Measurements from ENCODE around the gene GADD45G. TPM values are rescaled to one million over a fixed set of nuclear protein-coding genes. Genes with fewer than 3 reads are reported as not detected.

The GADD45G gene
- total and polyA plus RNA-seq, 12 donors: 9.4 to 125 (median 21.2) TPM

GRCh38 chr9:89639367-89639795 is 34.6 kb downstream of the GADD45G start:
- TF ChIP-seq, protein P1, sequence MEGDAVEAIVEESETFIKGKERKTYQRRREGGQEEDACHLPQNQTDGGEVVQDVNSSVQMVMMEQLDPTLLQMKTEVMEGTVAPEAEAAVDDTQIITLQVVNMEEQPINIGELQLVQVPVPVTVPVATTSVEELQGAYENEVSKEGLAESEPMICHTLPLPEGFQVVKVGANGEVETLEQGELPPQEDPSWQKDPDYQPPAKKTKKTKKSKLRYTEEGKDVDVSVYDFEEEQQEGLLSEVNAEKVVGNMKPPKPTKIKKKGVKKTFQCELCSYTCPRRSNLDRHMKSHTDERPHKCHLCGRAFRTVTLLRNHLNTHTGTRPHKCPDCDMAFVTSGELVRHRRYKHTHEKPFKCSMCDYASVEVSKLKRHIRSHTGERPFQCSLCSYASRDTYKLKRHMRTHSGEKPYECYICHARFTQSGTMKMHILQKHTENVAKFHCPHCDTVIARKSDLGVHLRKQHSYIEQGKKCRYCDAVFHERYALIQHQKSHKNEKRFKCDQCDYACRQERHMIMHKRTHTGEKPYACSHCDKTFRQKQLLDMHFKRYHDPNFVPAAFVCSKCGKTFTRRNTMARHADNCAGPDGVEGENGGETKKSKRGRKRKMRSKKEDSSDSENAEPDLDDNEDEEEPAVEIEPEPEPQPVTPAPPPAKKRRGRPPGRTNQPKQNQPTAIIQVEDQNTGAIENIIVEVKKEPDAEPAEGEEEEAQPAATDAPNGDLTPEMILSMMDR (IDR thresholded peaks at IDR 0.05): peak in 3 of 9 donors; percentile 36 to 45 (median 37)
- H3K4me1 ChIP-seq: peaks cover 13 to 41% (median 39%) of the 10 kb centered on the region in 9 donors
- no peaks in the 10 kb centered on the region for H3K9me3 ChIP-seq
- ATAC-seq (peak; percentile 79 to 92 (median 84)), DNase-seq (peak; percentile 75 to 84)
- 16 to 42% methylated on average over 13 of the region's 13 CpGs for WGBS, 2 donors
- H3K27ac ChIP-seq: peak overlapping the region; percentile 51 to 84 (median 76)
- peak overlapping the region in 1 of 10 donors; percentile 11 for H3K4me3 ChIP-seq
- H3K36me3 ChIP-seq: no peaks in the 10 kb centered on the region
- no peaks in the 10 kb centered on the region for H3K27me3 ChIP-seq
- intact Hi-C loops (cut with DNase I): no loop called here

DNA sequence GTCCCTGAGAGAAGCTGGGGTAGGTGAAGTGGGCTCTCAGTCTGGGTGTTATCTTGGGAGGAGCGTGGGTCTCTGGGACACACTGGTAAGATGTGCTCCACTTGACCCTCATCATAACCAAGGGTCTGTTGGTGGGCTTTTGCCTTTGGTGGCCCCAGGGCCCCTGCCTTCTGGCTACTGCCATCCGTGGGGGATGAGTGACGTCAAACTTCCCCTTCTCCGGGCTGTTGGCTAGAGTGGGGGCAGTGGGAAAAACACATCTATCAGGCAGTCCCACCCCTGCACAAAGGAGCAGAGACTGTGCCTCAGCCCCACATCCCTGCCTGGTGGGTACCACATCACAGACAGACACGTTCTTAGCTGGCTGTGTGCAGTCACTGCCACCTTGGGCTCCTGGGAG is 35.1 kb downstream of the GADD45G start:
- WGBS, 2 donors: 63 to 84% methylated on average over 5 of the region's 5 CpGs

DNA sequence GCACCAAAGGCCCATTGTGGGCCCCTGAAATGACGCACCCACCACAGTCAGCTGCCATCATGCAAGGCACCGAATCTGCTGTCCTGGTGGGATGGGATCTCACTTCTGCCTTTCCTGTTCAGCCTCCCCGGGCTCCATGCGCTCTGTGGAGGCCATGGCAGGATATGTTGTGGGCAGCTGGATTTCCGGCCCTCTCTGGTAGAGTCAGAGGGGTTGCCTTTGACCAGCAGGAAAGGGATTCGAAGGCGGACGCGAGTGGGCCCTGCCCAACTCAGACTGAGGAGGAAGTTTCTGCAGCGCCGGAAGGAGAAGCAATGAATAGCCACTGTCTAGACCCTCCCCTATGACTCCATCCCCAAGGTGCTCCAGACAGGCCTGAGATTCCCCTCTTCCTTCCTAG is 35.5 kb downstream of the GADD45G start:
- no peaks in the 10 kb centered on the region for H3K9me3 ChIP-seq
- H3K36me3 ChIP-seq: no peaks in the 10 kb centered on the region
- H3K4me3 ChIP-seq: no peak overlapping the region
- ATAC-seq: peak in 7 of 8 donors; percentile 23 to 70 (median 56)
- peaks cover 13 to 33% (median 30%) of the 10 kb centered on the region in 9 donors for H3K4me1 ChIP-seq
- no peaks in the 10 kb centered on the region for H3K27me3 ChIP-seq
- intact Hi-C loops (cut with DNase I): no loop called here
- DNase-seq: no peak
- peak overlapping the region; percentile 51 to 84 (median 76) for H3K27ac ChIP-seq
- 81 to 83% methylated on average over 11 of the region's 11 CpGs for WGBS, 2 donors
- TF ChIP-seq, protein P1 (IDR thresholded peaks at IDR 0.05): no peak

More for the DNA sequence above, 35.1 kb downstream of the GADD45G start:
- H3K4me3 ChIP-seq: no peak overlapping the region
- DNase-seq (no peak), ATAC-seq (peak in 3 of 8 donors; percentile 1 to 29 (median 12))
- H3K4me1 ChIP-seq: peaks cover 13 to 37% (median 34%) of the 10 kb centered on the region in 9 donors
- H3K36me3 ChIP-seq: no peaks in the 10 kb centered on the region
- H3K9me3 ChIP-seq: no peaks in the 10 kb centered on the region
- intact Hi-C loops (cut with DNase I): no loop called here
- TF ChIP-seq, protein P1 (IDR thresholded peaks at IDR 0.05): no peak
- H3K27ac ChIP-seq: peak overlapping the region; percentile 51 to 84 (median 76)
- no peaks in the 10 kb centered on the region for H3K27me3 ChIP-seq

DNA sequence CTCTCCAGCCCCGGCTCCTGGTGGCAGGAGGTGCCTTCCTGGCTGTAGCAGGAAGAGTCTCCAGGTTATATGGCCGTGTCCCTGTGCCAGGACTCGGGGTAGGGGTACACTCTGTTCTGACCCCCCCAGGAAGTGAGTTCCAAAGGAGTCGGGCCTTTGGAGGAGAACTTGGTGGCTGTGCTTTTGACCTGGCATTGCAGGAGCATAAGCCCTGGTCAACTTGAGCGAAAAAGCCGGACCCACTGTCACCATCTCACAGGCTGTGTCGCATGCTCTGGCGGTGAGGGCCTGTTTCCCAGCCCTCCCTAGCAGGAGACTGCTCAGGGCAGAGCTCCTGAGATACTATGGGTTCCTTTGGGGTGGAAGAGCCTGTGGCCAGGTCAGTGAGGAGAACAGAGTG is 36.0 kb downstream of the GADD45G start:
- TF ChIP-seq, protein P1 (IDR thresholded peaks at IDR 0.05): no peak
- no peaks in the 10 kb centered on the region for H3K27me3 ChIP-seq
- no peak for DNase-seq
- 79 to 89% methylated on average over 8 of the region's 8 CpGs for WGBS, 2 donors
- H3K4me1 ChIP-seq: peaks cover 13 to 30% (median 28%) of the 10 kb centered on the region in 9 donors
- H3K36me3 ChIP-seq: no peaks in the 10 kb centered on the region
- intact Hi-C loops (cut with DNase I): no loop called here
- H3K27ac ChIP-seq: peak overlapping the region in 8 of 10 donors; percentile 48 to 82 (median 72)
- ATAC-seq: no peak
- H3K4me3 ChIP-seq: no peak overlapping the region
- H3K9me3 ChIP-seq: no peaks in the 10 kb centered on the region
